GM12875 (cell line): ENCODE measurements around the gene SLC38A3.
A peak's percentile ranks its signal among the peaks of the same experiment; 100 is the strongest.

Experiments used
- H3K4me3 ChIP-seq: one replicate; pipeline ENCODE4 v1.5.1; 2011; ENCODE audit warnings: low read depth, low read length, control low read depth
- CTCF ChIP-seq: IDR thresholded peaks from 2 replicates; pipeline ENCODE4 v1.5.1; 2011; ENCODE audit warnings: low read depth, mild to moderate bottlenecking, control low read depth, inconsistent platforms, low read length, moderate library complexity, borderline replicate concordance; ENCODE audit not compliant: insufficient read depth

Gene SLC38A3

DNA sequence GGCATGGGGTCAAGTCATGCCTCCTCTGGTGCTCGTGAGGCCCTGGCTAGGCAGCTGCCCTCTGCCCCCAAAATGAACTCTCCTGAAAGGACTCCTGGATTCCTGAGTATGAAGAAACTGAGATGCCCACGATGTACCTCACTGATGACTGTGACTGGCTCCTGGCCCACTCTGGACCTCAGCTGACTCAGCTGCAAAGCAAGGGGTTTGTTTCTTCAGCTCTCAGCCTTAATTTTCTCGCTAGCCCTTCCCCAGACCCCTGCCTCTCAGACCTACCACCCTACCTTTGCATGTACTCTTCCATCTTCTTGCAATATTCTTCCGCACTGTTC, 25.7 kb downstream of the SLC38A3 start:
- no peak overlapping the region for H3K4me3 ChIP-seq
- no peak for TF ChIP-seq CTCF

DNA sequence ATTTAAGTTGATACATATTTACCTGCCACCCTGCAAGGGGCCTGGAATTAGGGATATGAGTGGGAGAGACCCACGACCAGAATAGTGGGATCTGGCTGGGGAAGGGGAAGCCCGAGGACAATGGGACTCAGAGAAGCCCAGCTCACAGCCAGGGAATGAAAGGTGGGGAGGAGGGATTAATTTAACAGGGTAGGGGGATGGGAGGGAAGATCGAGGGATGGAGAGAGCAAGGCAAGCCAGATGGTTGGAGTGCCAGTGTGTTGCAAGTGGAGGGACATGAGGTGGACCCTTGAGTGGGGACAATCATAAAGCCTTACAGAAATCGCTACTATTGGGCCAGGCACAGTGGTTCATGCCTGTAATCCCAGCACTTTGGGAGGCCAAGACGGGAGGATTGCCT, 26.5 kb downstream of the SLC38A3 start:
- no peak for TF ChIP-seq CTCF
- H3K4me3 ChIP-seq, result no peak overlapping the region

- TF ChIP-seq CTCF, result no peak
- H3K4me3 ChIP-seq, result no peak overlapping the region
Measured at GRCh38 chr3:50232303-50232702, 27.2 kb downstream of the SLC38A3 start.

DNA sequence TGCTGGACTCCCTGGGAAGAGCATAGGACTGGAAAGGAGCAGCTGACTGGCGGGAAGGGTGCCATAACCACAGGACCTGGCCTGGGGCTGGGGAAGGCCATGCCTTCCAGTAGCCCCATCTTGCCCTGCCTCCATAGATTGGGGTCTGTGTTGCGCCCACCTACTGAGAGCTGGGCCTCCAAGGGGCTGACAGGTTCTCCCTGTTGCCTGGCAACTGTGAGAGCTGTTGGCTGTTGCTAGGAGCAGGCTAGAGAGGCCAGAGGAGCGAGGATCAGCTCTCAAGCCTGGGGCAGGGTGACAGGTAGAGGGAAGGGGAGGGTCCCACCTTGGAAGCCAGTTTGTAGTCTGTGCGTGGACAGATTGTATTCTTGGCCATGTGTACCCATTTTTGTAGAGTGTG, 28.1 kb downstream of the SLC38A3 start:
- H3K4me3 ChIP-seq, result no peak overlapping the region
- TF ChIP-seq CTCF, result no peak

- H3K4me3 ChIP-seq, result peak within 1 kb of the TSS; percentile 89
- TF ChIP-seq CTCF, result no peak
Measured at GRCh38 chr3:50235716-50236483, 30.8 kb downstream of the SLC38A3 start, which contains the start of gene GNAI2. Gene GNAI2, plus strand, starts transcription at chr3:50236204. Its CDS starts 132 bp downstream, at chr3:50236336.

- H3K4me3 ChIP-seq, result peak overlapping the region; percentile 89
- TF ChIP-seq CTCF, result no peak
Measured at GRCh38 chr3:50236484-50237132, 31.5 kb downstream of the SLC38A3 start.

DNA sequence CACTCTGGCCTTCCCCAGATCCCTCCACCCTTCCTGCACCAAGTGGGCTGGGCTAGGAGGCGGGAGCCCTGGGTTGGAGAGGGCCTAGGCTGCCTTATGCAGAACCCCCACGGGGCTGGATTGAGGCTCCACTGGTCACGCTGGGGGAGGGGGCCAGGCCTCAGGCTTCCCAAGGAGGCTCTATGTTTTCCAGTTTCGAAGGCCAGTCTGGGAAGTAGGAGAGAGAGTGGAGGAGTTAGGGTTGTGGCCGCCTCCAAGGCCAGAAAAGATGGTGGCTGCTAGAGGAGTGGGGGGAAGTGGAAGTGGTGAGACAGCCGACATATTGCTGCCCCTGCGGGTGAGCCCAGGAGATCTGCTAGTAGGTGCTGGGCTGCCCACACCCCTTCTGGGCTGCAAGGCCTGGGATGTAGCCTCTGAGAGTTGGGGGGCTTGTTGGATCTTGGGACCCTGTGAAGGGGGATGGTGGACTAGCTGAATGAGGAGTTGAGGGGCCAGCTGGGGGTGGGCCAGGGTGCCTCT, 32.1 kb downstream of the SLC38A3 start:
- TF ChIP-seq CTCF, result no peak

More for the DNA sequence above, 32.1 kb downstream of the SLC38A3 start:
- H3K4me3 ChIP-seq, result peak overlapping the region; percentile 89
